Activated gamma-delta T cell treated with Interleukin-2 at 50 U/mL for 16 hours (primary cell): ENCODE results near the gene PEX11A.
A peak's percentile ranks its signal among the peaks of the same experiment; 100 is the strongest.
"Not testable (repeated sequence)": the region's sequence is repeated elsewhere in the genome, so short reads cannot be mapped to it uniquely, and the experiment has no call there.

ENCODE experiments used
- DNase-seq: peaks from one replicate; pipeline ENCODE4 v3.0.0-alpha.2; 2020

Gene PEX11A, protein sequence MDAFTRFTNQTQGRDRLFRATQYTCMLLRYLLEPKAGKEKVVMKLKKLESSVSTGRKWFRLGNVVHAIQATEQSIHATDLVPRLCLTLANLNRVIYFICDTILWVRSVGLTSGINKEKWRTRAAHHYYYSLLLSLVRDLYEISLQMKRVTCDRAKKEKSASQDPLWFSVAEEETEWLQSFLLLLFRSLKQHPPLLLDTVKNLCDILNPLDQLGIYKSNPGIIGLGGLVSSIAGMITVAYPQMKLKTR

DNA sequence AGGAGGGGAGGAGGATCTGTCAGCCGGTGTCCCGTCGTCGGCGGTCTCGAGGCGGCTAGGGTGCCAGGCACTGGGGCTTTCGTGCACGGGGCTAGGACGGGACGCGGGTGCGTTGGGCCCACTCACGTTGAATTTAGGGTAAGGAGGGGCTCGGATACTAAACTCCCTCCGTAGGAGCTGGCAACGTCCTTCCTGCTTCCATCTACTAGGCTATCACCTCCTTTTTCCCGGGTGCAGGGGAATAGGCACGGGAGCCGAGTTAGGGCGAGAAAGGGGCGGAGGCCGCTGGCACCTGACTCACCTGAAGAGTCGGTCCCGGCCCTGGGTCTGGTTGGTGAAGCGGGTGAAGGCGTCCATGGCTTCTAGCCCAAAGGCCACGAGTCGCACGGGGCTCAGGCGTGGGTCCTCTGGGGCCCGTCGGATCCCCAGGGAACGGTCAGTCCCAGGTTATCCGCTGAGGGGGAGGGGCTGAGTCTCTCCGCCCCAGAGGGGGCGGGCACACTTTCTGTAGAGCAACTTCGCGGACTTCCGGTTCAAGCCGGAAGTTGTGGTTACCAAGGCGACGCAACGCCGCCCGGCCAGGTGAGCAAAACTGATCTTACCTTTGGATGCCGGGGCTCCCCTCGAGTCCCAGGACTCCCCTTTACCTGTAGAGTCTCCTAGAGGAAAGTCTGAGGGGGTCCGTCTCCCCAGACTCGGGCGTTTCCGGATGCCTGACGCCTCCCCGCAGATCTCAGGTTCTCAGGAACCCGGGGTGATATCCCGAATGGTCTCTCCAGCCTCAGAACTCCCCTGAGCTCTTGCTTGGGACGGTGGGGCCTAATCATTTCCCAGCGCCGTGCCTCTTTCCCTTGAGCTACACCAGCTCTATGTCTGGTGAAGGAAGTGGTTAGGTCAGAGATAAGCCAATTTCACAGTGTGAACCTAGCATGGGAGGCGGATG, at the start of gene PEX11A, which contains the start of gene WDR93:
Gene PEX11A, minus strand, starts transcription at position 479 of the 943 bp plus-strand sequence. Its CDS starts 122 bp downstream, at position 357.
Gene WDR93, plus strand, starts transcription at position 536 of the 943 bp plus-strand sequence. CDS start 10,936 bp downstream, outside the sequence.
- DNase-seq, result peak; percentile 67

DNA sequence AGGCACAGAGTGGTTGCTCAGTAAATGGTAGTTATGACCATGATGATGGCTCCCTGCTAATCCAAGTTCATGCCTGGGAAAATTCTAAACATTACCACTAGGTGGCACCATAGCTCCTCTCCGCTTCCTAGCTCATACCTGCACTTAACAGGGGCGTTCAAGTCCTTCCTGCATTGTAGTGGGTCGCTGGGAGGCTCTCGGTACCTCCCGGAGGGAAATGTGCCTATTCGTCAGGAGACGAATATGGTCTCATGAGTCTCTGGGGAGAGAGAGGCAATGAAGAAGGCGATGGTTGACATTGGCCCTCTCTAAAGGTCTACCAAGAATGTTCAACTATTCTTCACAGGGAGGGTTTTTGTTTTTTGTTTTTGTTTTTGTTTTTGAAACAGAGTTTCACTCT, 49.6 kb upstream of the PEX11A start:
- DNase-seq, result peak; percentile 55

DNA sequence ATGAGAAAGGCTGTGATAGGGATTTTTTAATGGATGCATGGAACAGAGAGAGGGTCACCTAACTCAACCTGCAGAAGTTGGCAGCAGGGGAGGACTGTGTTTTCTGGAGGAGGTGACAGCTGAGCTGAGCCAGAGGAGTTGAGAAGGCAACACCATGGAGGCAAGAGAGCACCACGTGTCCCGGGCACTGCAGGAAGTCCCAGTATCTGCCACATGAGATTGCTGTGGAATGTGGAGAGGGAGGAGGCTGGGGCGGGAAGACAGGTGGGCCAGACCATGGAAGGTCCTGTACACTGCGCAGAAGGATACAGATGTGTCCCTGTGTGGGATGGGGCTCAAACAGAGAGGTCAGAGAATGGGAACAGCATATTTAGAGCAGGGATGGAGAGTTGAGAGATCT, 45.2 kb upstream of the PEX11A start:
- DNase-seq, result no peak

DNA sequence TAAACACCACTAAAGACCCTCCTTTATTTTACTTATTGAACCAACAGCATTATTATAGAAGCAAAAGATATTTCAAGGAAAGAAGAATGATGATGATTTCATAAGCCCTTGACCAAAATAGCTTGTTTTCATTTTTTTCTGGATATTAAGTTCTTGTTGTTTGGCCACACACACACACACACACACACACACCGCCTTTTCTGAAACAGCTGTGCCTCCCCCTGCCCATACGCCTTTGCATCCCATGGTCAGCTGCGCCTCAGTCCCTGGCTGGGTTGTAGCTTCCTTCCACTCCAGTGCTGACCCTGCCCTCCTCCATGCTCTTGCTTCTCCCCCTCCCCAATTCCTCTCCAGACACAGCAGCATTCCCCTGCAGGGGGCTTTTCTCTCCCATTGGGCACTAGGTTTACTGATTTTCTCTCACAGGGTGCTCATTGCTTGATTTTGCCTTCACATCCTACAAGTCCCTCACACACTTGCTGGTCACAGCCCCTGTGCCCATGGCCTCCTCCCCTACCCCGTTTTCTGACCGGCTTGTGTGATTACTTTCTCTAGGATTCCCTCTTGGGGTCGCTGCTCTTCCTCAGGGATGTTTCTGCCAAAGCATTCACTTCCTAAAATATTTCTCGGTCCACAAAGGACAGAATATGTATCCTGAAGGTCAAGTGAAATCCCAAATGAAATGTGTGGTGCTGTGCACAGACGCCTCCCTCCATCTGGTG, 42.1 kb upstream of the PEX11A start:
- DNase-seq, result no peak

DNA sequence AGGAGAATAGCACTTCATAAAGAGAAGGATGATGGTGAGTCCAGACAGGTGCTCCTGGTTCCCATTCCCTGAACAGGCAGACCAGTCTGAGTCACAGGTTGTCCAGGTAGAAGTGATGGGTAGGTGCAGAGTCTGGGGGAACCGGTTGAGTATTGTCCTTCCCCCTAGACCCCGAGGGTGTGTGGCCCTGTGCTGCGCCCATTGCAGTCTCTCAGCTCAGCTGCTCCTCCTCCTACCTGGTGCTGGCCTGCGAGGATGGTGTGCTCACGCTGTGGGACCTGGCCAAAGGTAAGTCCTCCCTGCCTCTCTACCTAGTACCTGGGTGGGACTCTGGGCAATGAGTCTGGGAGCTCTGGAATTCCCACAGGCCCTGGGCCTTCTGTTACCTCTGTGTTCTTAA, 40.7 kb upstream of the PEX11A start:
- DNase-seq, result no peak

DNA sequence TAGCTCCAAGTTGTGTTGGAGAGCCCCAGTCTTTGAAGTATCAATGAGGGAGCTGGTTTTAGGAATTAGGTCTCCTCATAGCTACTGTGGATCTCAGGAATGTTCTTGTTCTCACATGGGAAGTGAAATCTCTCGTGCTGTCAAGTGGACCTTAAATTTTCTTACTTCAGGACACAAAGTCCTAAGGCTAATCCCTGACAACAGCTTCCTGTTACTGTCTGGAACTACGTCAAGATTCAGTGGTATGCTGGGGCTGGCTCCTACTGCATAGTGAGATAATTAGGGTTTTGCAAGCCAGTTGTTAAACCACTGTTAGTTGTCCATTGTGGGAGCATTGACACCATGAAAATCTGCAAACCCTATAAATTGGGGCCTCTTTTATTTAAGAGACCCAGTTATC, 37.7 kb upstream of the PEX11A start:
- no peak for DNase-seq

DNA sequence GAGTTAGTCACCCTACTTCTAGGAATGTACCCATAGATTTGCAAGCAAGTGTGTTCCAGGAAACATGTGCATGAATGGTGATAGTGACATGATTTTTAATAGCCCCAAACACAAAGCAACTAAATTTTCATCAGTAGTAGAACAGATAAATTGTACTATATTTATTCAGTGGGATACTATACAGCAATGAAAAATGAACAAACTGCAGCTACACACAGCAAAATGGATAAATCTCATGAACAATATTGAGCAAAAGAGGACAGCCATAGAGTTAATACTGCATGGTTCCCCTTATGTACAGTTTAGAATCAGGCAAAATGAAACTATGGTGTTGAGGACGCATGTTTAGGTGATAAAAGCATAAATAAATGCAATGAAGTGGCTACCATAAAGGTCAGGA, 34.5 kb upstream of the PEX11A start:
- DNase-seq, result no peak

DNA sequence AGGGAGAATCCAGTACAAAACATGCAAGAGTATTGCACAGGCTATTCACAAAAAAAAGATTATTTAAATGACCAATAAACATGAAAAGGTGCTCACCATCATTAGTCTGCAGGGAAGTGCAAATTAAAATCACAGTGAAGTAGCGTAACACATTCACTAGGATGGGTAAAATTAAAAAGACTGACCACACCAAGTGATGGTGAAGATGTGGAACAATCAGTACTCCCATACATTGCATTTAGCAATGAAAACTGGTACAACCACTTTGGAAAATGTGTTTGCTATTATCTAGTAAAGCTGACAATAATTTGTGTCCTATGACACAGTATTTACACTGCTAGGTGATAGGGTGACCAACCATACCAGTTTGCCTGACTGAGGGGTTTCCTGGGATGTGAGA, 34.1 kb upstream of the PEX11A start:
- DNase-seq, result no peak

DNA sequence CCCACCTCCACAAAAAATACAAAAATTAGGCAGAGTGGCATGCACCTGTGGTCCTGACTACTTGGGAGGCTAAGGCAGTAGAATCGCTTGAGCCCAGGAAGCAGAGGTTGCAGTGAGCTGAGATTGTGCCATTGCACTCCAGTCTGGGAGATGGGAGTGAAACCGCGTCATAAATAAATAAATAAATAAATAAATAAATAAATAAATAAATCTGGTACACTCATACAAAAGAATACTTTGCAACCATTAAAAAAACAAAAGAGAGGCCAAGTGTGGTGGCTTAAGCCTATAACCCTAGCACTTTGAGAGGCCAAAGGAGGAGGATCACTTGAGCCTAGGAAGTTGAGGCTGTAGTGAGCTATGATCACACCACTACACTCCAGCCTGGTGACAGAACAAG, 32.5 kb upstream of the PEX11A start:
- no peak for DNase-seq

DNA sequence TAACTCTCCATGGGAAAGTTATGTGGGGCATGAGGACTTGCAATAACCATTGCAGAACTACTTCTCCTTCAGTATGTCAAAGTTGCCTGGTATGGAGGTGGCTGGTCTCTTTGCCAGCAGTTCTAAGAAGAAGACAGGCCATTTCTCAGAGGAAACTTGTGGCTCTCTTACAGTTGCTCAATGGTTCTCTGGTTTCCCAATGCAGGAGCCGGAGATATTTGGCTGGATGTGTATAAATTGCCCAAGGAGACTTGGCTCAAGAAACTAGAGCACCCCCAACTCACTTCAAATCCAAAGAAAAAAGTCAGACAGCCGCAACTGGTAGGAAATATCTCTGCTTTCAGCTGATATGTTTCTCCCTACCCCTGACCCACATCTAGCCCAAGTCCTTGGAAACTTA, 24.2 kb upstream of the PEX11A start:
- no peak for DNase-seq

DNA sequence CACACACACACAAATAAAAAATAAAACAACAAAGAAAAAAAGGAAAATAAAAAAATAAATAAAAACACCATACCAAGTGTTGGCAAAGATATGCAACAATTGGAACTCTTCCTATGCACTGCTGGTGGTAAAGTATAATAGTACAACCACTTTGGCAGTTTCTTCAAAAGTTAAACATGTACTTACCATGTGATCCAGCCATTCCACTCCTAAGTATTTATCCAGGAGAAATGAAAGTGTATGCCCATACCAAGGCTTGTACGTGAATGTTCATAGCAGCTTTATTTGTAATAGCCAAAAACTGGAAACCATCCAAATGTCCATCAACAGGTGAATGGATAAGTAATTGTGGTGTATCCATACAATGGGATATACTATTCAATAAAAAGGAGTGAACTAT, 17.0 kb upstream of the PEX11A start:
- DNase-seq, result no peak

DNA sequence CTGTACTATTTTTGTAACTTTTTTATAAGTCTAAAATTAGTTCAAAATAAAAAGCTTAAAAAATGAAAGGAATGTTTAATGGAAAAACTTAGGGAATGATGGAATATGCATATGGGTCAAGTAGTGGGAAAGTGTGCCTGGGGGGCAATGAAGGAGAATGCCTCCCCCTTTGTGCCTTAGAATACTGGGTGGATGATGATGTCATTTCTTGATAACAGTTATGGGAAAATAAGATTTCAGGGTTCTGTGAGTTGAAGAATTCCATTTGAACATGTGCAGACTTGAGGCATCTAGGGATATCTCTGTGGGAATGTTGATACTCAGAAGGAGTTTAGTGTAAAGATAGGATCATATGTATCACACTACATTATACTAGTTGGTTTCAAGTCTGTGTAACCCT, 13.9 kb upstream of the PEX11A start:
- DNase-seq, result no peak

DNA sequence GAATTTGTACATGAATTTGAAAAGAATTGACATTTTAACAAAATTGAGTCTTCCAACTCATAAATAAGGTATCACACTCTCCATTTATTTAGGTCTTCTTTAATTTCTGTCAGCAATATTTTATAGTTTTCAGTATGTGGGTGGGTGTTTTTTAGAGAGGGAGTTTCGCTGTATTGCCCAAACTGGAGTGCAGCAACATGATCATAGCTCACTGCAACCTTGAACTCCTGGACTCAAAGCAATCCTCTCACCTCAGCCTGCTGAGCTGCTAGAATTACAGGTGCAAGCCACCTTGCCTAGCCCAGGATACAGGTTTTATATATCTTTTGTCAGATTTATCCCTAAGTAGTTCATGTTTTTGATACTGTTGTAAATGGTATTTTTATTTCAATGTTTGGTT, 4.6 kb upstream of the PEX11A start:
- no peak for DNase-seq

DNA sequence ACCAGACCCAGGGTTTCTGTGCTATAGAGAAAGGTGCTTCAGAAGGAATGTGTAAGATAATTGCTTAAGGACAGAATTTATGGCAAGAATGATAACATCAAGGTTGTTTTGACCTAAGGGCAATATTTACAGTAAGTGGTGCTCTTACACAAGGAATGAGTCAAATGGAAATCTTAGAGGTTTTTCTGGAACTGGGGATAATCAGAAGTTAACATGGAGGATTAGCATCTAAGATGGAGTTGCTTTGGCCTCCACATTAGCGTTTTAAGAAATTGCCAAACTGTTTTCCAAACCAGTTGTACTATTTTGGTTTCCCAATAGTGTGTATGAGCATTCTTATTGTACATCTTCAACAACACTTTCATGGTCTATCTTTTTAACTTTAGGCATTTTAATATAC, 3.1 kb upstream of the PEX11A start:
- DNase-seq, result no peak

DNA sequence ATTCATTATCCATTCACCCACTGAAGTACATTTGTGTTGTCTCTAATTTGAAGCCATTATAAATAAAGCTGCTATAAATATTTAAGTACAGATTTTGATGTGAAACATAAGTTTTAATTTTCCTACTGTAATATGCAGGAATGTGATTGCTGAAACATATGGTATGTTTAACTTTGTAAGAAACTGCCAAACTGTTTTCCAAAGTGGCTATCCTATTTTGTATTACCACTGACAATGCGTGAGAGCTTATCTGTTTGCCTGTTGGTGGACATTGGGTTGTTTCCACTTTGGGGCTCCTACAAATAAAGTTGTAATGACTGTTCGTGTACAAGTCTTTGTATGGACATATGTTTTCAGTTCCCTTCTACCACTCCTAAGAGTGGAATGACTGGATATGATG, 2.5 kb upstream of the PEX11A start:
- no peak for DNase-seq

DNA sequence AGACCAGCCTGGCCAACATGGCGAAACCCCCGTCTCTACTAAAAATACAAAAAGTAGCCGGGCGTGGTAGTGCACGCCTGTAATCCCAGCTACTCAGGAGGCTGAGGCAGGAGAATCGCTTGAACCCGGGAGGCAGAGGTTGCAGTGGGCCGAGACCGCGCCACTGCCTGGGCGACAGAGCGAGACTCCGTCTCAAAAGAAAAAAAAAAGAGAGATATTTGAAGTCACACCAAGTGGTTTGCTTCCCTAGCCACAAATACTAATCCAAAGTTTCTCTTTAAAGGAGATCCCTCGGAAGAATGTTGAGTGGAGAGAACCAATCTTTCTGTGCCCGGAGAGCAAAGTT, 651 bp downstream of the PEX11A start:
- DNase-seq, result not testable (repeated sequence)

DNA sequence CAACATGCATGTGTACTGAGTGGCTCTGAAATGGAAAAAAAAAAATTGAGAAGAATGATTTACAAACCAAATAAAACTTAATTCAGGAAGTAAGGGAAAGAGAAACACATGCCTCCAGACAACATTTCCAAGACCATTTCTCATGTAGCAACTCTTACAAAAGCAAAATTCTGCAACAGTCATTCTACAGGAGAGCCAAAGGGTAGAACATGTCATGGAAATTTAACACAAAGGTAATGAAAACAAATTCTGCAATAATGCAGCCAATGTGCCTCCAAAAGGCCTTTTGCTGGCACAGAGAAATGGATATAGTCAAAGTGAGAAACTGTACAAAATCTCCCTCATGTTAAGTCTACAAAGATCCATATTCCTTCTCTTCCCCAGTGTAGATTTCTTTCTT, 4.0 kb downstream of the PEX11A start:
- DNase-seq, result no peak

DNA sequence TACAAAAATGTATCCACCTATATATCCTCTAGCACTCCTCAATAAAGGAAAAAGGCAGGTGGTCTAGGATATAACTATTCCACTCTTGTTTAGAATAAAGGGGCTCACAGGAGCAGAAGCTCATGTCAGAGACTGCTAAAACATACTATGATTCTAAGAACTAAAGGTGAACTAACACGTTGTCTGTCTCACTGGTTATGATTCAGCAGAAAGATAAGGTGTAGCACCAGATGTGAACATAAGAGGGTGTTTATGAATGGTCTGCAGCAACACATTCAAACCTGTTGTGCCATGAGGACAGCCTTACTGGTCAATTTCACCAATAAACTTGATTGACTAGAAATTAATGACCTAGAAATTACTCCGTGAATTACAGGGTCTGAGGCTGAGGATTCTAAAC, 4.6 kb downstream of the PEX11A start:
- no peak for DNase-seq

DNA sequence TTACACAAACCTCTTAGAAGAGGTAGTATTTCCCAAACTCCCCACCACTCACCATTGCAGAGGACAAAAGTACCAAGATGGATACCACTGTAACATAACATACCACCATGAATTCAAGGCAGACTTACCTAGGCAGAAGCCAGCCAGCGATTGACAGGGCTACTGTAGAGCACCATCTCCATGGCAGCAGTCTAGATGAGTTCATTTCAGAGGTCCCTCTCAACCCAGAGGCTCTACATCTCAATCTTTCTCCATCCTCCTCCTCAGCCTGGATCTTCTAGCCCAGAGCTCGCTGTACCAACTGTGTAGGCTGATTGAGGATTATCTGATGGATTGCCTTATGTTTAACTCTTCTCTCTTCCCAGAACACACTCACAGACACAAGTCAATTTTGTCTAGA, 9.4 kb downstream of the PEX11A start:
- DNase-seq, result no peak

DNA sequence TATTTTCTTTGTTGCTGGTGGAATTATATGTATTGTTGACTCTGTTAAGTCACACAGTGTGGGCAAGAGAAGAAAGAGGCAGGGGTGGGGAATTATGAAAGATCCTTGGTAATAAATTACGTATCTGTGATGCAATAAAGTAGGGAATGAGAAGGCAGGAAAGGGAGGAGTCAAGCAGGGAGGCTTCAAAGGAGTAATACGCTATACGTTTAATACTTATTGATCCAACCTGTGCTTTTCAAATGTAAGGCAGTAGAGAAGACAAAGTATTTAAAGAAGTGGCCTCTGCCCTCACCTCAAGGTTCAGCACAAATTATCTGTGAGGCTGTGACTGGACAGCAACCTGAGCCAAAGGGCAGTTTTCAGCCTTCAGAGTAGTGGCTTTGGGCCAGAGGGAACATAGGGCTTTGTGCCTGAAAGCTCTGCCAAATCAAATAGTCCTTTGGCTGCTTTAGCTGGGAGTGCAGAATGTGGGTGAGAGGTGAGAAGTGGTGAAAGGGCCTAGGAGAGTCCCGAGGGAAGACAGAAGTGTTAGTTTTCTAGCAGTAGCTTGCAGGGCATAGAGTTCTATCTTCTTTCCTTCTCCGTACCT, 10.2 kb downstream of the PEX11A start:
- no peak for DNase-seq

DNA sequence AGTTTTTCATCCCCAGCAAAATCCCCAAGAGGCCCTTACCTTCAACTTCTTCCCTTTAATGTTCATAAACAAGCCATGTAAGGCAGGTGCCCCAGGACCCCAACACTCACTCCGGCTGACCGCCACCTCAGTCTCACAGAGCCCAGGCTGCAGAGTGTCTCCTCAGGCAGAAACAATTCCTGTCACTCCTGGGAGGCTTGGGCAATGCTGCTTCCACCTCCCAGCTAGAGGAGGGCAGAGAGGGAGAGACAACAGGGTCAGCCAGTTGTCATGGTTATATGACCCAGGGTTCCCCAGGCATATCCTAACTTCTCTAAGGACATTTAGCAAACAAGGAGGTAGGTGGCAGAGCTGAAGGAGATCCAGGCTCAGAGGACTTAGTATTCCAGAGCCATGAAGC, 11.3 kb downstream of the PEX11A start, which contains the start of gene PLIN1:
Gene PLIN1, minus strand, starts transcription at position 156 of the 400 bp plus-strand sequence. CDS start 1,878 bp downstream, outside the sequence.
- no peak for DNase-seq

DNA sequence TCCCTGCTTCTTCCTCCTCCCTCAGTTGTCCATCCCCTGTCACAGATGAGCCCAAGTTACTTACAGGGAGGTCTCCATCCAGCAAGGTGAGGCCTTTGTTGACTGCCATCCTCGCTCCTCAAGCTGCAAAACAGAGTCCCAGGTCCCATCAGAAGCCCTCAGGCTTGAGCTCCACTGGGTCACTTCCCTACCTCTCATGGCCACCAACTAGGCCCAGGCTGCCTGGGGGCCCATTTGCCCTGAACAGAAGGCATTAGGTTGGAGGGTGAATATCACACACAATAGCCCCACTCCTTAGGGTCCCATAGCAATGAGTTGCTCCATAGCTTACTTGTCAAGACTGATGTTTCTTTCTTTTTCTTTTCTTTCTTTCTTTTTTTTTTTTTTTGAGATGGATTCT, 13.2 kb downstream of the PEX11A start:
- DNase-seq, result no peak

DNA sequence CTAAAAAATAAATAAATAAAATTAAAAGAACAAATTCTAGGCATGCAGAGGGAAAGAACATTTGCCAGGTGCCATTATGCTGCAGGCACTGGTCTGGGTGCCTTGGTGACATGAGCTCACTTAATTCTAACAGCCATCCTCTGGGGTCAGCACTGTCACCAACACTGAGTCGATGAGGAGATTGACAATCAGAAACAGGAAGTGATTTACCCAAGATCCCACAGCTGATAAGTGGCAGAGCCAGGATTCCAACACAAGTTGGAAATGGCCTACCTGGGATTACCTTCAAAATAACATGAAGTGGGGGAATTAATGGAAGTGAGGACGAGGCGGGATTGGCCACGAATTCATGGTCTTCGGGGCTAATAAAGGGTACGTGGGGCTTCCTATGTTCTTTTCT, 14.9 kb downstream of the PEX11A start:
- DNase-seq, result no peak
